Mammary microvascular endothelial cell (primary cell): ENCODE measurements around the gene PDRG1. TPM values are rescaled to one million over a fixed set of nuclear protein-coding genes. Genes with fewer than 3 reads are reported as not detected.

Experiments used
- total RNA-seq: library from RNA; depleted of rRNA; stranded (reverse); fragments of >200 nt; gene quantifications from 2 replicates; pipeline ENCODE4 v1.2.3, GENCODE V29; 2015

The PDRG1 gene
- 10.6 and 11.4 TPM in 2 replicates for total RNA-seq

GRCh38 chr20:31951530-31952453 is at the start of gene PDRG1:
TSS of gene PDRG1 (minus strand) at chr20:31952046. CDS start at chr20:31951961, 85 bp downstream.

GRCh38 chr20:31967830-31968249 is 16.0 kb upstream of the PDRG1 start, which contains the start of gene XKR7:
TSS of gene XKR7 (plus strand) at chr20:31968151. CDS start at chr20:31968176, 25 bp downstream.

Other genes starting within 250 kb of the PDRG1 start
- gene BCL2L1, start 229.2 kb downstream of the PDRG1 start, total RNA-seq = 213 and 225 TPM in 2 replicates
- 106 and 111 TPM in 2 replicates for gene TPX2, start 212.8 kb downstream of the PDRG1 start, total RNA-seq
- 1.4 and 2.7 TPM in 2 replicates for gene MYLK2, start 132.7 kb downstream of the PDRG1 start, total RNA-seq
- gene FOXS1, start 106.4 kb downstream of the PDRG1 start, total RNA-seq = not detected in 2 replicates
- gene DUSP15, start 81.5 kb downstream of the PDRG1 start, total RNA-seq = 0.44 TPM in 1 of 2 replicates, not detected in the other
- gene TTLL9, start 81.4 kb downstream of the PDRG1 start, total RNA-seq = not detected in 2 replicates
- gene XKR7, start 16.1 kb upstream of the PDRG1 start, total RNA-seq = not detected in 2 replicates
- gene CCM2L, start 58.4 kb upstream of the PDRG1 start, total RNA-seq = 12.3 and 13.9 TPM in 2 replicates
- not detected in 2 replicates for gene HCK, start 100.2 kb upstream of the PDRG1 start, total RNA-seq
- gene TM9SF4, start 157.7 kb upstream of the PDRG1 start, total RNA-seq = 29.7 and 31.0 TPM in 2 replicates